Keratinocyte (primary cell): ENCODE results near the gene ABCA7.

ENCODE experiments used
- EZH2 ChIP-seq: IDR thresholded peaks from one replicate; pipeline ENCODE4 v1.6.1; 2012; ENCODE audit warnings: inconsistent platforms, mild to moderate bottlenecking, low read length, moderate library complexity
- TF ChIP-seq, protein P1 (sequence below), 3 experiments: IDR thresholded peaks in 1 of 3; conservative IDR thresholded peaks in 1 of 3; optimal IDR thresholded peaks in 1 of 3; 2 replicates in 2 of 3; 3 replicates in 1 of 3; pipeline versions ENCODE3 to v1.5.1; 2011; ENCODE audit warnings: low read length in 3 of 3, mild to moderate bottlenecking in 3 of 3, moderate library complexity in 2 of 3, control low read depth in 1 of 3, inconsistent platforms in 1 of 3; ENCODE audit not compliant: insufficient read depth in 2 of 3; ENCODE audit errors: extremely low read depth in 1 of 3

DNA sequence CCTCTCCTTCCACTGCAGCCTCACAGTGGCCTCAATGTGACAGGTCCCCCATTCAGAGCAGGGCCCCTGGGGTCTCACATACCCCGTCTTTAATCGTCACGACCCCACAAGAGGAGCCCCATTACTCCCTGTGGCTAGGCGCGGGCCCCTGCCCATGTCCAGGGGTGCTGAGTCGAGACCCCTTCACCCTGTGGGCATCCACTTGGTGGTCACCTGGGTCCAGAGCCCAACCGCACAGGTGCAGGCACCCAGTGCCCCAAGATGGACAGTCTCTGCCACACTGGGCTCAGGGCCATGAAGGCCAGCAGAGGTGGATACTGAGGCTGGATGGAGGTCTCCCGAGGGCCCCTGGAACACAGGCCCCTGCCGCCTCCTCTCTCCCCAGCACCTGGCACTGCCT, 22.0 kb upstream of the ABCA7 start:
- TF ChIP-seq, protein P1, sequence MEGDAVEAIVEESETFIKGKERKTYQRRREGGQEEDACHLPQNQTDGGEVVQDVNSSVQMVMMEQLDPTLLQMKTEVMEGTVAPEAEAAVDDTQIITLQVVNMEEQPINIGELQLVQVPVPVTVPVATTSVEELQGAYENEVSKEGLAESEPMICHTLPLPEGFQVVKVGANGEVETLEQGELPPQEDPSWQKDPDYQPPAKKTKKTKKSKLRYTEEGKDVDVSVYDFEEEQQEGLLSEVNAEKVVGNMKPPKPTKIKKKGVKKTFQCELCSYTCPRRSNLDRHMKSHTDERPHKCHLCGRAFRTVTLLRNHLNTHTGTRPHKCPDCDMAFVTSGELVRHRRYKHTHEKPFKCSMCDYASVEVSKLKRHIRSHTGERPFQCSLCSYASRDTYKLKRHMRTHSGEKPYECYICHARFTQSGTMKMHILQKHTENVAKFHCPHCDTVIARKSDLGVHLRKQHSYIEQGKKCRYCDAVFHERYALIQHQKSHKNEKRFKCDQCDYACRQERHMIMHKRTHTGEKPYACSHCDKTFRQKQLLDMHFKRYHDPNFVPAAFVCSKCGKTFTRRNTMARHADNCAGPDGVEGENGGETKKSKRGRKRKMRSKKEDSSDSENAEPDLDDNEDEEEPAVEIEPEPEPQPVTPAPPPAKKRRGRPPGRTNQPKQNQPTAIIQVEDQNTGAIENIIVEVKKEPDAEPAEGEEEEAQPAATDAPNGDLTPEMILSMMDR (optimal IDR thresholded peaks at IDR 0.05 in 1 of 3, IDR thresholded peaks at IDR 0.05 in 1 of 3, conservative IDR thresholded peaks at IDR 0.05 in 1 of 3; ENCODE audit: extremely low read depth in 1 of 3, insufficient read depth in 2 of 3, low read length in 3 of 3): no peak
- TF ChIP-seq EZH2: no peak
